ENCODE data around the gene IL10.

IL10 gene

DNA sequence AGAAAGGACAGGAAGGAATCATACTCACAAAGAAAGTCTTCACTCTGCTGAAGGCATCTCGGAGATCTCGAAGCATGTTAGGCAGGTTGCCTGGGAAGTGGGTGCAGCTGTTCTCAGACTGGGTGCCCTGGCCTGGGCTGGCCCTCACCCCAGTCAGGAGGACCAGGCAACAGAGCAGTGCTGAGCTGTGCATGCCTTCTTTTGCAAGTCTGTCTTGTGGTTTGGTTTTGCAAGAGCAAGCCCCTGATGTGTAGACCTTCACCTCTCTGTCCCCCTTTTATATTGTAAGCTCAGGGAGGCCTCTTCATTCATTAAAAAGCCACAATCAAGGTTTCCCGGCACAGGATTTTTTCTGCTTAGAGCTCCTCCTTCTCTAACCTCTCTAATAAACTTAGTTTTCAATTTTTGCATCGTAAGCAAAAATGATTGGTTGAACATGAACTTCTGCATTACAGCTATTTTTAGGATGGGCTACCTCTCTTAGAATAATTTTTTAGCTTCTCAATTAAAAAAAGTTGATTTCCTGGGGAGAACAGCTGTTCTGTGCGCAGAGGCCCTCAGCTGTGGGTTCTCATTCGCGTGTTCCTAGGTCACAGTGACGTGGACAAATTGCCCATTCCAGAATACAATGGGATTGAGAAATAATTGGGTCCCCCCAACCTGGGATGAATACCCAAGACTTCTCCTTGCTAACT is at the start of gene IL10:
TSS of gene IL10 (minus strand) at position 252 of the 695 bp plus-strand sequence. CDS start at position 193, 59 bp downstream.
- no peak for DNase-seq (ENCODE audit: low read depth in 2 of 3, low spot score in 2 of 3)

DNA sequence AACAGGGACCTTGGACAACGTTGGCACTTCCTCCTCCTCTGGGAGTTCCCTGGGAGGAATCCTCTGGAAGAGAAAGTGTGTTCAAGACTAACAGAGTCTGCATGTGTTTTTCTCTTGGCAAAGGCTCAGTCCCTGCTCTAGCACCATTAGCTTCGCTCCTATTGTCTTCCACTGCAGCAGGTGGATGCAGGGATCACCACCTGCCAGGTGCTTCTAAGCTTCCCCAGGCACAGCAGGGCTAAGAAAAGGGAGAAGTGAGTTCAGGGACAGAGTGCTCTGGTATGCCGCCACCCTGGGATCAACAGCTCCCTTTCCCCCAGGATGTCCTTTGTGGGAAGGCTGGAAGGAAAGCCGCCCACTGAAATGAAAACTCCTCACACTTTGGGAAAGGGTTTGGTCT is 49.2 kb upstream of the IL10 start:
- DNase-seq (ENCODE audit: low read depth in 2 of 3, low spot score in 2 of 3) = no peak

DNA sequence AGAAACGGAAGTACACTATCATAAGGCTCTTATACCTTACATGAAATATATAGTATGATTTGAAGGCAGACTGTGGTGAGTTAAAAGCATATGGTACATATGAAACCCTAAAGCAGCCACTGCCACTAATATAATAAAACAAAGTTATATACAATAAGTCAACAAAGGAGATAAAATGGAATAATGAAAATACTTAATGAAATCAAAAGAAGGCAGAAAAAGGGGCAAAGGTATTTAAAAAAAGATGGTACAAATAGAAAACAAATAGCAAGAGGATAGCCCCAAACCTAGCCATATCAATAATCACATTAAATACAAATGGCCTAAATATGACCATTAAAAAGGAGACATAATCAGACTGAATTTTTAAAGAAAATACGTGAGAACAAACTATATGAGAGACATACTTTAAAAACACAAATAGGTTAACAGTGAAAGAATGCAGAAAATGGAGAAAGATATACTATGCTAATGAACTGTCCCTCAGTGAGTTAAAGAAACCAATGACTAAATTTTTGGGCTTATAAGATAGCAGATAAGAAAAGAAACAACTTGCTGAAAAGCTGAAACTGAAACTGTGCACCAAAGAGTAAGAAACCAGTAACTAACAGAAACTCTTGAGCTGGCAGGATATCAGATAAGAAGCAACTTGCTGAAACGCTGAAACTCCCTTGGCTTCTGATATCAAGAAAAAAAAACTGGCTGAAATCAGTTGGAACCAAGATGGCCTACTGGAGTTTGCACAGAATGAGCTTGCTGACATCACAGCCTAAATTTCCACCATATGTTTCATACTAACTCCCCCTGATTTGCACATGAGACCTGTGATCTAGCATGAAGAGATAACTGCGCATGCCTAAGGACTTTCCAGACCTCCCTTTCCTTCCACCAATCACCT is 44.3 kb upstream of the IL10 start:
- no peak for DNase-seq (ENCODE audit: low read depth in 2 of 3, low spot score in 2 of 3)

DNA sequence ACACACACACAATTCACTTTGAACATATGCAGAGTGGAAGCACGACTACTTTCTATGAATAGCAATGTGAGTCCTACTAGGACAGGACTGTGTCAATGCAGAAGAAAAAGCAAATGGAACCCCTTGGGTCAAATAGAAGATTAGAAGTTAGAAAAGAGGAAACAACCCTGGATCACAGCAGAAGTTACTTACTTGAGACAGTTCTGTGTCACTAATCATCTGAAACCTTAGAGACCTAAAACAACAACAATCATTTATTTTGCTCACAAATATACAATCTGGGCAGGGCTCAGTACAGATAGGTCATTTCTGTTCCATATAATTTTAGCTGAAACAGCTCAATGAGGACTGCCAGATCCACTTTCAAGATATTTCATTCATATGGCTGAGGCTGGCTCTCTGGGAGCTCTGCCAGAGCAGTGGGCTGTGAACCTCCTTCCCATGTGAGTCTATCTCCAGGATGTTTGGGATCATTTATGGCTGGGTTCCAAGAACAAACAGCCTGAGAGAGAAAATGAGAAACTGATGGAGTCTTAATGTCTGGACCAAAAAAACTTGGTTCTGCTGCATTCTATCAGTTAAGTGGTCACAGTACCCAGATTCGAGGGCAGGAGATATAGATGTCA is 42.5 kb upstream of the IL10 start:
- no peak for DNase-seq (ENCODE audit: low read depth in 2 of 3, low spot score in 2 of 3)

DNA sequence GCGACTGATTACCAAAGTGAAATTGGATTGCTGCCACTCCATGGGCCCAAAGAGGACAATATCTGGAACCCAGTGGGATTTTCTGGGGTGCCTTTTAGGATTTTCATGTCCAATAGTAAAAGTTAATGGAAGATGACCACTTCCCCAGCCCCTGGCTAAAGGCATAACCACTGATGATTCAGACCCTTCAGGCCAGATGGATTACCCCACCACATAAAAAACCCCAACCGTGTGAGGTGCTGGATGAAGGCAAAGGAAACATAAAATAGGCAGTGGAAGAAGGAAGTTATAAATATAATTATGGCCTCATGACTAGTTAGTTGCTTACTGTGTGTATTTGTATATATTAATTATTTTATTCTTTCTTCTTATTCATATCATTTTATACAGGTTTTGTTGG is 40.2 kb upstream of the IL10 start:
- DNase-seq (ENCODE audit: low read depth in 2 of 3, low spot score in 2 of 3) = no peak

DNA sequence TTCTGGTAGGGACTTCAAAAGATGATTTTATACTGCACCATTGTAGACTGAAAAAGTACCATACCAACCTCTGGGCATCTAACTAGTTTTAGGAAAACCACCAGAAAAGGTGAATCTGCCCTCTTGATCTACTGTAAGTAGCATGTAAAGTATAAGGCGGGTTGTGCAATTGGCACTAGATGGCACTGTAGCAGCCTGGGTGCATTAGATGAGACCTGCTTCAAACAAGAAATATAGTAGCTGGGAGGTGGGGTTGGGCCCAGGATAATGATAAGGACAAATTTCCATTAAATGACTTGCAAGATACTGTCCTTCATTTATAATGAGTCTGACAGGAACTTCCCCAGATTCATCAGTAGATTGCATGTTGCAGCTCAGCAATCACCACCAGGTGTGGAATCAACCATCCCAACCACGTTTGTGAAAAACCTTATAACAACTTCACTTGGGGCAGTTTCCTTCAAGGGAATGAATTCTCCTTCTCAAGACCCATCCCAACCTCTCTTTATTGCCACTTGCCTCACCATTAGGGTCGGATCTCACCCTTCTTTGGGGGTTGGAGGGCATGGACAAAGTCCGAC is 37.3 kb upstream of the IL10 start:
- DNase-seq (ENCODE audit: low read depth in 2 of 3, low spot score in 2 of 3) = no peak

DNA sequence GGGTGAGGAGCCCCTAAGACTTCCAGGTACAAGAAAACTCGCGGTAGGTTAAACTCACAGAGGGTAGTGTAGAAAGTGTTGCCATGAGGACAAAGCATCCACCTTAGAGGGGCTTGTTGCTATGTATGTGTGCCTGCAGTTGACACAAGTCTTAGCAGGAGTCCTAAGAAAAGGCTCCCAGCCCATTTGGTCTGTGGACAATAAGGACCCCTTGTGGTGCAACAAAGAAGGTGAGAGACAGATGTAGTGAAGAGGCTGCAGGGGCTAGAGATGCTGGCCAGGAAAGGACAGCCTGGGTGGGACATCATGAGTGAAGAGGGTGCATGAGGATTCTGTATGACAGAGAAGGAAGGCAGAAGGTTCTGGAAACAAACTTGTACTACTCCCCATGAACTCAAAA is 36.3 kb upstream of the IL10 start:
- DNase-seq (ENCODE audit: low read depth in 2 of 3, low spot score in 2 of 3) = no peak

DNA sequence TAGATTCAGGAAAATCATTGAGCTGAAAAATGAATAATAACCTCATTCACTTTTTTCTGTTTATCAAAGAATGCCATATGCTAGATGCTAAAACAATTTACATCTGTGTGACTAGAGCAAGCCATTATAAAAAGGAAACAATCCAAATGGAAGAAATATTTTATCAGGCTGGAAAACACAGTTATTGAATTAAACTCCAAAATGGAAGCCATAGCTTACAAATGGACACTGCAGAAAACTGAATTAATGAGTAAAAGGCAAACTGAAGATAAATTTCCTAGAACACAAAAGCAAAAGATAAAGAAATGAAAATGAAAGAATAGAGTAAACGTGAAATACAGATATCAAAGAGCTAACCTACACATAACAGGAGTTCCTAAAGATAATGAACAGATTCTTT is 33.1 kb upstream of the IL10 start:
- no peak for DNase-seq (ENCODE audit: low read depth in 2 of 3, low spot score in 2 of 3)

DNA sequence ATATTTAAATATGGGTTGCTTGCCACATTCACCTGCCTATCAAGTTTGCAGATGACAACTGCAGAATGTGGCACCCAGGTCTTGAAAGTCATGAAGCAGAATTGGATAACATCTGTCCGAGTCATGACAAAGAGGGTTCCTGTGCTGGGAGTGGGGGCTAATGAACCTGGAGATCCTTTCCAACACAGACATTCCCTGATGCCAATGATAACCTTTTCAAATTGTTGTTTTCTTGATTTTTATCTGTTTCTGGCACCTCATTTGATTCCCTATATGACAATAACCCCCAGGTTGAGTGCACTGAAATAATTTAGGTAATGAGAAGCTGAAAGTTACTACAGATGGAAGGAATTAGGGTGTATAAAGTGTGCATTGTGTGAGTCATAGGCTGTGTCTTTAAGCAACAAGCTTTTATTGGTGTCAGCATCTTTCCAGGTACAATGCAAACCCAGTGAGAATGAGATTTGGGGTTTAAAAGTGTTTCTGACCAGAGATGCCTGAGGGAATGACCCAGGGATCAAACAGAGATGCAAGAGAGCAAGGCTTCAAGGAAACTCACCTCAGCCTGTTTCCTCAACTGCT is 32.0 kb upstream of the IL10 start:
- no peak for DNase-seq (ENCODE audit: low read depth in 2 of 3, low spot score in 2 of 3)

DNA sequence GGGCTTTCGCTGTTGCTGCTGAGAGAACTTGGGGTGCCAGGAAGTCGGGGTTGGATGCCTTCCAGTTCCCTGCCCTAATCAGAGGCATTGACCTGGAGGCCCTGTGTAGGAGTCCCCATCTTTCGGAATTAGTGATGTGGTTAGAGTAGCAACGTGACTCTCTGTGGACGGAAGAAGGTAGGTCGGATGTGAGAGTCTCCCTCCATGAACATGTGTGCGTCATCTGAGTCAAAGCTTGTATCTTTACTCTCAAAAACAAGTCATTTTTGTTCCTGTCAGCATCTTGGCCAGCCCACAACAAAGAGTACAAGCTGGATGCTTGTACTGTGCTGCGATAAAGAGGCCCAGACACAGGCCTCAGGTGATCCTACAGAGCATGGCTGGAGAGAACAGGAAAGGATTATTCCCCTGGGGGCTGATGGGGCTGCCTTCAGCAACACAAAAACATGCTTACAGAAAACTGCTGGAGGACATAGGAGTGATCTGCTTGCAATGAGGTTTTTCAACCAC is 31.0 kb upstream of the IL10 start:
- peak in 2 of 3 experiments; percentile 38 to 52 for DNase-seq (ENCODE audit: low read depth in 2 of 3, low spot score in 2 of 3)

DNA sequence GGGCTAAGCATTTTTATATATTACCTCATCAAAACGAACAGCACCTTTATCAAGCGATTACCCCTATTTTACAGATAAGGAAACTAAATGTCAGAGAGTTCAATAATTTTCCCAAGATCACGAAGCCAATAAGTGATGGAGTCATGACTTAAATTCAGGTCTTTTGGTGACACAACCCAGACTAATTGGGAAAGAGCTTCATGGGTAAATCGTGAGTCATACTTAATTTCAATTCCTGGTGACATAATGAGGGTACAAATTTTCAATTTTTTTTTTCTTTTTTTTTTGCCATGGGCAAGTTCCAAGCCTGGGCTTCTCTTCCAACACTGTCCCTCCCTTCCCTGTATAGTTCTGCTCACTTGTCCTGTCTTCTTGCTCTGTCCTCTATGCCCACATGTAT is 30.1 kb upstream of the IL10 start:
- no peak for DNase-seq (ENCODE audit: low read depth in 2 of 3, low spot score in 2 of 3)

DNA sequence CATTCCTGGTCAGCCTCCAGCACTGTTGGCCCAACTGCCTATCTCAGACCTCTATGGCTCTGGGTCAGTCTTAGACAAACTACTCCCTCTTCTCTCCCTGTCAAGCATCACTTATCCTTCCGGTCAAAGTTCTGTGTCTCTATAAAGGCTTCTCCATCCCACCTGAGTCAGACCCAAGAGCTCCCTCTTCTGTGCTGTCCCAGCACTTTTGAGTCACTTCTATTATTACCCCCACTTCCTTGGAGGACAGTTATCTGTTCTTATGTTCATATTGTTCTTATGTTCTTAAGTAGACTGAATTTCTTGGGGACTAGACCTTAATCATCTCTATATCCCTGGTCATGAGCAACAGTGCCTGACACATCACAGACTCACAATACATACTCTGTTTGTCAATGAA is 29.2 kb upstream of the IL10 start:
- no peak for DNase-seq (ENCODE audit: low read depth in 2 of 3, low spot score in 2 of 3)

DNA sequence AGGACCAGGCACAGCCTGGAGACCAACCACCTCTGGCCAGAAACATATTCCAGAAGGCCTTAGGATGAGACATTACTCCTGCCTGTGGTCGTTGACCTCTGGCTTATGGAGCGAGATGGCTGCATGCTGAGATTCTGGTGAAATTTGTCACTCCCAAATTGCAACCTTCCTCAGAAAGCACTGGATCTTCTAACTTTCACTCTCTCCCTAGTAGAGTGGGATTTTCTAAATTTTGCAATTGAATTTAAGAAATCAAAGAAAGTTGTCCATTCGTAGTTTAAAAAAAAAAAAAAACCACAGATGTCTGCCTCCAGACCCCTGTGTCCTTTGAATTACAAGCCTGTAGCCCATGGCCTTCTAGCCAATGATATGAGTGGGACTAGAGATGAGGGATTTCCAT is 28.6 kb upstream of the IL10 start:
- no peak for DNase-seq (ENCODE audit: low read depth in 2 of 3, low spot score in 2 of 3)

DNA sequence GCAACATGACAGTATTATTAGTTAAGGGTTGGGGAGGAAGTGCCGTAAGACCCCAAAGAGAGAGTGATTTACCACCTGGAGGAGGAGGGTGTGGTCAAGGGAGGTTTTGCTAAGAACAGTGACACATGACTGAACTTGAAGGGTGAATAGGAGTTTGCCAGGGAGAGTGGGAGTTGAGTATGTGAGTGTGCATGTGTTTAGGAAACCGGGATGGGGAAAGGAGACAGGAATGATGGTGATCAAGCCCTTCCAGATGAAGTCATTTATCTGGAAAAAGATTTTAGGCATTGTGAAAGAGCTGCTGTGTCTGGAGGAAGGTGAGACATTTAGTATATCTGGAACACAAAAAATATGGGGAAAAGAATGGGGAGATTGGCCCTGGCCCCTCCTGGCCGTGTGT is 28.1 kb upstream of the IL10 start:
- no peak for DNase-seq (ENCODE audit: low read depth in 2 of 3, low spot score in 2 of 3)

DNA sequence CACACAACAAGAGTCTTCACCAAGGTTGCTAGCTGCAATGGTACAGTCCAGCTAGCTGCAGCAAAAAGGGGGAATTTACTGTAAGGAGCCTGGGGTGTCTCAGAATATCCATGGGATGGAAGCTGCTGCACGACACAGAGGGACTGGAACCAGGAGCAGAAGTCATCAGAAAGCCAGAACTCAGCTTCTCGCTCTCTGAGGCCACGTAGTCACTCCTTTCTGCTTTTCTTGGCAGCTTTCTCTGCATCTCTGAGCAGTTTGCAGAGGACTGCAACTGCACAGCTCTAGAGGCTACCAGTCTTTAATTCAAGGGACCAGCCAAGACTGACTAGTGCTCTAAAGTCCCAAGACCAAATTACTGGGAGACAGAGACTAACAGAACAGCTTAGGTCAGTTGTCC is 27.0 kb upstream of the IL10 start:
- no peak for DNase-seq (ENCODE audit: low read depth in 2 of 3, low spot score in 2 of 3)

DNA sequence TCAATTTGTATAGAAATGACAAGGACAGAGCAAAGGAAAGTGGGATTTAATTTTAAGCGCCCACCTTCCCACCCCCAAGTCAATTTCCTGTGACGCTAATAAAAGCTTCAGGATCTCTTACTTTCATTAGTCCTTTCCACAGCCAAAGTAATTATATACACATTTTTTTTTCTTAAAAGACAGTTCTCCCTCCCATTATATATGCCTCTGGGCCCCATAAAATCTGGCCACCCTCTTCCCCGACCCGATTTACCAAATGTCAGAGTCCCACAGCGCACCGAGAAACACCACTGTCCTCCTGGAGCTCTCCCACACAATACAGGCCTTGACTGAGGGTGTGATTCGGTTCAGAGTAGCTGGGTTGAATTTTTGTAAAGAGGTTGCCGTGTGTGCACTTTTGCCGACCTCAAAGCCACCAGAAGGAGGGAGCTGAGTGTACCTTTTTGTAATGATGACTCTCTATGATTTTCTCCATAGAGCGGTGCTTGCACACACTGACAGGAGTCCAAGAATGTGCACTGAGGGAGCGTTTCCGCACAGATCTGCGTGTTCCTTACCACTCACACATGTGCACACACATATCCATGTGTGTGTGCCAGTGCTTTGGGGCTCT is 26.2 kb upstream of the IL10 start:
- no peak for DNase-seq (ENCODE audit: low read depth in 2 of 3, low spot score in 2 of 3)

DNA sequence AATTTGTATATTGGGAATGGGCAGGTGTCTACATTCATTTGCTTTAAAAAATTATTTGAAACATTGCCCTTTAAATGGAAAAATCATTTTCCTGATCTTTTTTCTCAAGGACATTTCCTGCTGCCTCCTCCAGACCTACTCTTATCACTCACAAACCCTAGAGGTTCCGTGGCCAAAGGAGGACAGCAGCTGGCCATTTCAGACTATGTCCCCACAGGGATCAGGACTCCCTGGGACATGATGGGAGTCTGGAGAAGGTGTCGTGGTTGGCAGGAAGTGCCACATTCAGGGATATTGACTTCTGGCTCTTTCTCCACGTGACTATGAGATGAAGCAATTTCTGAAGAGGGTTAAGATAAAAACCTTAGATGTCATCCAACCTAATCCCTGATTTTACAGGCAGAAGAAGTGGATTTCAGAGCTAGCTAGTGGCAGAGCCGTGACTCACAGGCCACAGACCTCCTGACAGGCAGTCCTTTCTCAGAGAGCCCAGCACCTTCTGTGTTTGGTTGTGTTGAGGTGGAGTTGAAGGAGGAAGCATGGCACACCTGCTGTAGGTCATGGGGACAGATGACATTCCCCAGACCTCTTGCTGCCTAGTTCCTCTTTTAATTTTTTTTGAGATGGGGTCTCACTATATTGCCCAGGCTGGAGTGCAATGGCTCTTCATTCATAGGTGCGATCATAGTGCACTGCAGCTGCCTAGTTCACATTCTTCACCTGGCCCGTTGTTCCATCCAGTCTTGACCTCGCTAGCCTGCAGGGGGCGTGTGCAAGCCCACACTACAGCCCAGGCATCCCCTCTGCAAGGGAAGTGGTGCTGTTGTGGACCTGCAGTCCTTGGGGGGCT is 25.5 kb upstream of the IL10 start:
- no peak for DNase-seq (ENCODE audit: low read depth in 2 of 3, low spot score in 2 of 3)

DNA sequence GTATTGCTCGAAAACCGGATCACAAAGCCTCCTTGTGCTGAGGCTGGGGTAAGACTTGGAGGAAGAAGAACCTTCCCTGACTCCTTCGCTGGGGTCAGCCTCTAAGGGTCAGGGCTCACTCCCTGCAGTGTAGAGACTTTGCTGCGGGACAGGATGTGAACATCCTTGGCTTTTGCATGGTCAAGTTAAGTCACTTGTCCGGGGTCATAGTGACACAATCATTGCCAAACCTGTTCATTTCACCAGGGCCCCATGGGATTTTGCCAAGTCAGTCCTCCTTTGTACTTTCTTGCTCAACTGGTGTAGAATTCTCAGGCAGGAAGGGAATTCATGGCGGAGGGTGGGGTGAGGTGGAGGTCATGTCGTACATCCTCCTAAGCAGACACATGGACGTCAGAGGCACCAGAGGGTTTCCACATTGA is 24.7 kb upstream of the IL10 start:
- no peak for DNase-seq (ENCODE audit: low read depth in 2 of 3, low spot score in 2 of 3)

DNA sequence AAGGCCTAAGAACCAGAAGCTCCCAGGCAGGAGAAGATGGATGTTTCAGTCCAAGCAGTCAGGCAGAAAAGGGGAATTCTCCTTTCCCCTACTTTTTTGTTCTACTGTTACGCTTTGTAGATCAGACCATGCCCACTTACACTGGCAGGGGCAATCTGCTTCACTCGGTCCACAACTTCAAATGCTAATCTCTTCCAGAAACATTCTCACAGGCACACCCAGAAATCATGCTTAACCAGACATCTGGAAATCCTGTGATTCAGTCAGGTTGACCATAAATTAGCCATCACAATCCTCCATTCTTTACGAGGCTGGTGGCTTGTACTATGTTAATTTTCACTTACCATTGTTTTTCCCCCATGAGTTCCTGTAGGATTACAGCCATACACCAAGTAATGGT is 23.8 kb upstream of the IL10 start:
- DNase-seq (ENCODE audit: low read depth in 2 of 3, low spot score in 2 of 3) = no peak
